Measurements from ENCODE around the gene C1QB.
"Not testable (repeated sequence)": the region's sequence is repeated elsewhere in the genome, so short reads cannot be mapped to it uniquely, and the experiment has no call there.

The C1QB gene

GRCh38 chr1:22662986-22663408 is 10.0 kb downstream of the C1QB start:
- no peak for DNase-seq (ENCODE audit: low read depth in 2 of 2)

GRCh38 chr1:22665752-22666151 is 12.7 kb downstream of the C1QB start:
- DNase-seq (ENCODE audit: low read depth in 2 of 2), result no peak

- no peak for DNase-seq (ENCODE audit: low read depth in 2 of 2)
These were observed 13.4 kb downstream of the C1QB start for GRCh38 chr1:22666412-22666811.

- DNase-seq (ENCODE audit: low read depth in 2 of 2), result not testable (repeated sequence)
These were observed 15.8 kb downstream of the C1QB start for GRCh38 chr1:22668840-22669239.

- no peak for DNase-seq (ENCODE audit: low read depth in 2 of 2)
These were observed 17.4 kb downstream of the C1QB start for GRCh38 chr1:22670352-22670975.

GRCh38 chr1:22671999-22672398 is 19.0 kb downstream of the C1QB start:
- no peak for DNase-seq (ENCODE audit: low read depth in 2 of 2)

GRCh38 chr1:22673486-22674409 is 20.7 kb downstream of the C1QB start:
- DNase-seq (ENCODE audit: low read depth in 2 of 2), result peak; percentile 19 to 26

- DNase-seq (ENCODE audit: low read depth in 2 of 2), result no peak
These were observed 21.3 kb downstream of the C1QB start for GRCh38 chr1:22674410-22674749.

GRCh38 chr1:22676151-22676550 is 23.1 kb downstream of the C1QB start:
- not testable (repeated sequence) for DNase-seq (ENCODE audit: low read depth in 2 of 2)

GRCh38 chr1:22676916-22677583 is 24.0 kb downstream of the C1QB start:
- DNase-seq (ENCODE audit: low read depth in 2 of 2), result no peak

GRCh38 chr1:22677931-22678896 is 25.2 kb downstream of the C1QB start:
- no peak for DNase-seq (ENCODE audit: low read depth in 2 of 2)

- DNase-seq (ENCODE audit: low read depth in 2 of 2), result no peak
These were observed 27.7 kb downstream of the C1QB start for GRCh38 chr1:22680726-22681125.

GRCh38 chr1:22681556-22682276 is 28.7 kb downstream of the C1QB start:
- no peak for DNase-seq (ENCODE audit: low read depth in 2 of 2)

GRCh38 chr1:22683547-22683946 is 30.5 kb downstream of the C1QB start:
- no peak for DNase-seq (ENCODE audit: low read depth in 2 of 2)

- no peak for DNase-seq (ENCODE audit: low read depth in 2 of 2)
These were observed 32.6 kb downstream of the C1QB start for GRCh38 chr1:22685591-22686059.

GRCh38 chr1:22687191-22687590 is 34.2 kb downstream of the C1QB start:
- DNase-seq (ENCODE audit: low read depth in 2 of 2), result no peak

- no peak for DNase-seq (ENCODE audit: low read depth in 2 of 2)
These were observed 35.4 kb downstream of the C1QB start for GRCh38 chr1:22688466-22688865.

GRCh38 chr1:22689505-22689904 is 36.5 kb downstream of the C1QB start:
- no peak for DNase-seq (ENCODE audit: low read depth in 2 of 2)

GRCh38 chr1:22691031-22691753 is 38.2 kb downstream of the C1QB start:
- no peak for DNase-seq (ENCODE audit: low read depth in 2 of 2)

- no peak for DNase-seq (ENCODE audit: low read depth in 2 of 2)
These were observed 41.1 kb downstream of the C1QB start for GRCh38 chr1:22694172-22694571.

All from stimulated activated CD8-positive, alpha-beta memory T cell treated with anti-CD3 and anti-CD28 coated beads, Interleukin-2, amount 100 ng/mL, for 48 hours (primary cell).